ENCODE measurements around the gene INAFM2.

DNA sequence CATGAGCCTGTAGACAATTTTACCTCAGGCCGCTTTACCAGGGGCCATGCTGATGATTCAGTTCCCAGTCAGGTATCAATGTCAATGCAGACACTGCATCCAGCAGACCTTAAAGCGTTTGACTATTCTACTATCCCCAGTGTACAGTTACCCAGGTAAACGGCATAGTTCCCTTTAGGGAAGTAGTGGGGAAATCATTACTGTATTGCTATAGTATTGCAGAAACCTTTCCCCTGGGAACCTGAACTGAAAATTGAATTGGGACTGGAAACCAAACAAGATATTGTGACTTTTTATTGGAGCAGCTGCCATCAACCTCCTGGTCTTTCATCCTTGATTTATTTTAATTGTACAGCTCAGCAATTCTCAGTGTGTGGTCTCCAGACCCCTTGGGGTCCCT is 6.6 kb upstream of the INAFM2 start:
- TF ChIP-seq CTCF (IDR thresholded peaks at IDR 0.05) (no peak), EZH2phosphoT487 (IDR thresholded peaks at IDR 0.05) (no peak)
